Activated naive CD4-positive, alpha-beta T cell treated with anti-CD3 and anti-CD28 coated beads, Interleukin-2, amount 50 U/mL, for 24 hours (primary cell): ENCODE measurements around the gene RHEB.

ENCODE experiments used
- H3K27ac Mint-ChIP-seq: one replicate; pipeline ENCODE4 v1.8.0; 2021; ENCODE audit warnings: mild to moderate bottlenecking, mixed read lengths
- H3K27me3 Mint-ChIP-seq: one replicate; pipeline ENCODE4 v1.8.0; 2021; ENCODE audit warnings: mixed read lengths
- H3K36me3 Mint-ChIP-seq: one replicate; pipeline ENCODE4 v1.8.0; 2021; ENCODE audit warnings: mixed read lengths
- H3K4me1 Mint-ChIP-seq: one replicate; pipeline ENCODE4 v1.8.0; 2021; ENCODE audit warnings: mixed read lengths
- H3K4me3 Mint-ChIP-seq: one replicate; pipeline ENCODE4 v1.8.0; 2021; ENCODE audit warnings: mild to moderate bottlenecking, mixed read lengths
- H3K9me3 Mint-ChIP-seq: one replicate; pipeline ENCODE4 v1.8.0; 2021; ENCODE audit warnings: mixed read lengths

Gene RHEB

DNA sequence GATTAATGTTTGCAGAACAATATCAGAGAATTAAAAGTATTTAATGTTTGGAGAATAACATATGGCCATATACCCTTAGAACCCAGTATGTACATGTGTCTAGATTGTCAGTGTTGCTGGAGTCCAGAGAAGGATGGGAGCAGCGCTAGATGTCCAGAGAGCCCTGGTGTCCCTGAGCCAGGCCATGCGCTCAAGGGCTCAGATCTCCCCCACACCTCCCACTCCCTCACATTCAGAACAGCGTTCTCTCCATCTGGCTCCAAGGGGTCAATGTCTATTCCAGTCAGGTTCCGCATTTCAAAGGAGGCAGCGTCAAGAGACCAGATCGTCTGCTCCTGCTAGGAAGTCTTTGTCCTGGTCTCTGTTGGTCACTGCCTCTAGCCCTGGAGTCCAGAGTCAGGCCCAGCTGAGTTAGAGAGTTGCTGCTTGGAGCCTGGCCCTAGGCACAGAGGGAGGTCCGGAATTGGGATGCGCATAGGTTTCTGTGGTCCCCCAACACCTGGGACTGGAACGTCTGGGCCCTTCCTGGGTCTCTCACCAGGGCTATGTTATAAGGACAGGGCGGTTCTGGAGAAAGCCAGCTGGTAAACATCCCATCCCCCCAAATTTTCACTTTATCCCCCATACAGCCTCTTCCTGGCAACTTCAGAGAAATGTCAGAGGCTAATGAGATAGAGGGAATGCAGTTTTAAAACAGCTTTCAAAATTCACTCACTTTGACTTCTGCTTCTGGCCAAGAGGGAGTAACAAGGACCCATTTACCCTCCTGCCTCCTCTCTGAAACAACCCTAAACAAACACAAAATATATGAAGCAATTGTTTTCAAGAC is 103.4 kb downstream of the RHEB start:
- Mint-ChIP-seq H3K36me3 (peaks cover 6% of the 10 kb centered on the region), H3K4me1 (peaks cover 34% of the 10 kb centered on the region), H3K4me3 (no peak overlapping the region), H3K27me3 (peaks cover 7% of the 10 kb centered on the region), H3K27ac (no peak overlapping the region), H3K9me3 (peaks cover 4% of the 10 kb centered on the region)
